ENCODE results near the gene SHB.
A peak's percentile ranks its signal among the peaks of the same experiment; 100 is the strongest.
"Not testable (repeated sequence)": the region's sequence is repeated elsewhere in the genome, so short reads cannot be mapped to it uniquely, and the experiment has no call there.

SHB gene

DNA sequence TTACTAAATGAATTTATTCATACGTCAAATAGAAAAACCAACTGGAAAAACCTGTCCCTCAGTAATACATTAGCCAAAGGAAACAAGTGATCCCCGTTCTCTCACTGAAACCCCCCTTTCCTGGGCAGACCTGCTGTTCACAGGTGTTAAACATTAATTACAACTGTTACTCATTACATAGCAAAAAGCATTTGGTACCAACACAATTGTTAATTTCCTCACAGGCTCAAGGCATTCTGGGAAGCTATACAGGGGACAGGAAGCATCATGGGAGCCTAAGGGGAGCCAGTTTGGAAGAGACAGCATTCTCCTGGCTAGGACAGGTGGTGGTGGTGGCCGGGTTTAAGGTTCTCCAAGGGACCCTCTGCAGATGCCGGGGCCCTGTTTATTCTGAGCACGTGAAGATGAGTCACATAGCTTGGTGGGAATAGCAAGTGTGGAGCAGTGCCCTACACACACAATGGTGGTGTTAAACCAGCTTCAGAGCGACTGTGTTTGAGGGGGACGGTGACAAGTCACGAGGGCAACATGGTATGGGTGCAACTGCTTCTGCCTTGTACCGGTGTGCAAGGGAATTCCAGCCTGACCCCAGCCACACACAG lies 102.5 kb downstream of the SHB start:
- no peak for DNase-seq

GRCh38 chr9:37965676-37966345 lies 103.2 kb downstream of the SHB start:
- DNase-seq: not testable (repeated sequence)

DNA sequence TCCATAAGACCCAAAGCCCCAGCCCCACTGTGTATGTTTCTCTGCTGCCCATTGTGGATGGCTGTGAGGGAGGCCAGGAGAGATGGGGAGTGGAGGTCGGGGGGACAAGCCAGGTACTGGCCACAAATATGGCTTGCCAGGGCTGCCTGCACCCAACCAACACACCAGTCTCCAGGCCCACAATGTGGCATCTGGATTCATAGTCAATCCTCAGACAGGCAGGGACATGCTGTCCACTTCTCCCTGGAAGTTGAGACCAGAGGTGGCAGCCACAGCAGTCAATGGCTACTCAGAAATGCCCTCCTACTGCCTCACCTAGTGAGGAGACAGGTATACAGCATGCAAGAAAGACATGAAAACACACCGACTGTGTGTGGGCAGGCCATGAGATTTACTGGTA lies 103.9 kb downstream of the SHB start:
- no peak for DNase-seq

- no peak for DNase-seq
These were observed 104.3 kb downstream of the SHB start for GRCh38 chr9:37964740-37965081.

- peak; percentile 41 for DNase-seq
These were observed 104.9 kb downstream of the SHB start for GRCh38 chr9:37963936-37964739.

GRCh38 chr9:37961351-37961750 lies 107.7 kb downstream of the SHB start:
- DNase-seq: no peak

GRCh38 chr9:37960631-37961030 lies 108.4 kb downstream of the SHB start:
- DNase-seq: no peak

GRCh38 chr9:37959976-37960375 lies 109.1 kb downstream of the SHB start:
- no peak for DNase-seq

GRCh38 chr9:37958154-37958553 lies 110.9 kb downstream of the SHB start:
- no peak for DNase-seq

GRCh38 chr9:37957664-37957953 lies 111.4 kb downstream of the SHB start:
- DNase-seq: no peak

GRCh38 chr9:37956904-37957663 lies 111.9 kb downstream of the SHB start:
- no peak for DNase-seq

DNA sequence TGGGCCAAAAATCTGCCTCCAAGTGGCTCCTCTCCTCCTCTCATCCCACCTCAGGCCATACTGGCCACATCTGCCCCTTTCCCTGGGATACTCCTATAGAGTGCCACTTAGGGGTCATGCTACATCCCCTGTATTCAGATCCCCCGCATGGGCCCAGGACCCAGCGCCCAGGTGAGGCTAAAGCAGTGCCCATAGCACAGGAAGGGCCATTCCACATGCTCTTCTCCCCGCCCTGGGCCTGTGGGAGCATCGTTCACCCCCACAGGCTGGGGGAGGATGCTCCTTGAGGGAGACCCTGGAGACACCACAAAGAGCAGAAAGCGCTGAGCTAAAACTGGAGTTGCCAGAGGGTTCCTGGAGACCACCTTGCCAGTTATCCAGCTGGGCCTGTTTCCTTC lies 112.6 kb downstream of the SHB start:
- no peak for DNase-seq

DNA sequence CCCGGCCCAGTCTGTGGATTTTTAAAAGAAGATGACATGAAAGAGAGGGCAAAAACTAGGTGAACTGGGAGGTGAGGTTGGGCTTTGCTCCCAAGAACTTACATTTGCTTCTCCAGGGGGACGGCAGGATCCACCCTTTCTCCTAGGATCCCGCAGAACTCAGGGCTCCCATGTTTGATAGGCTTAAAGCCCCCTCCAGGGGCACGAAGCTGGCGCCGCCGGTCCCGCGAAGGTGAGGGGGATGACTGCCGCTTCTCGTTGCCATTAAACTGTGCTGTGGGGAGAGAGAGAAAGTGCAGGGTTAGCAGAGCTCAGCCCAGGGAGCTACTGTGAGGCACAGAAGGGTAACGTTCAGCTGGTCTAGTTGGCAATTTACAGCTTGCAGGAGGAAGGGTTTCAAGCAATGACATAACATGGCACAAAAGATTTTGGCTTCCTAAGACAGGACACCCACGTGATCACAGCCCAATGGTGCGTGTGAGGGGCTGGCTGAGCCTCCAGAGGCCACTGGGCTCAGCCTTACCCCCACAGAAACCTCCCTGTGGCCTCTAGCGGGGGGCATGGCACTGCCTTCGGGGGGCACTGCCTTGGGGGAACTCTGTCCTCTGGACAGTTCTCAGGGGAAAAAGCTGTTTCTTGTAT lies 113.1 kb downstream of the SHB start:
- DNase-seq: no peak

GRCh38 chr9:37954581-37954981 lies 114.4 kb downstream of the SHB start:
- DNase-seq: no peak

DNA sequence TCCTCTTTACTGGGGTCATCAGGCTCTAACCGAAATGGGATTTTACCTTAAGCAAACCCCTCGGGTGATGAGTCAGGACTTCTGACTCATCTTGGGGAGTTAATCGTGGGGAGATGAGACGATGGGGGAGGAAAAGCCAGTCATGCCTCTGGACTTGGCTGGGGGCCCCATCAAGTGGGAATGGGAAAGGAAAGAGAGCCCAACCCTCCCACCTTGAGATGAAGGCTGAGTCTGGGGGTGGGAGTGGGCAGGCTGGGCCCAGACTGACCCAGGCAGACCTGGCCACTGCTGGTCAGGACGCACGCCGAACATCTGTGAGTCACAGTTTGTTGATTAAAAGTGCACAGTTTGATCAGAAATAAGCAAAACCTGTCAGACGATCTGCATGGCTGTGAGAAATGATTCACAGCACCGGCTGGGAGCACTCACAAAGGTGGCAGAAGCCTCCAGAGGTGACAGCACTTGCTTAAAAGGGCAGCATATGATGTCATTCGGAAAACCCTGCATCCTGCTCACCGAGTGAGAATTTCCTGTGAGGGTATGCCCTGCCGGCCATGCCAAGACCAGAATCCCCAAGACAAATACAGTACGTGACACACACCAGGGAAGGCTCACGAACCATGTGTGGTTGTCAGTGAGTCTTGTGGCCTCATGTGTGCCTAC lies 115.1 kb downstream of the SHB start:
- no peak for DNase-seq

- DNase-seq: no peak
These were observed 115.7 kb downstream of the SHB start for GRCh38 chr9:37953206-37953774.

GRCh38 chr9:37952731-37953130 lies 116.3 kb downstream of the SHB start:
- no peak for DNase-seq

DNA sequence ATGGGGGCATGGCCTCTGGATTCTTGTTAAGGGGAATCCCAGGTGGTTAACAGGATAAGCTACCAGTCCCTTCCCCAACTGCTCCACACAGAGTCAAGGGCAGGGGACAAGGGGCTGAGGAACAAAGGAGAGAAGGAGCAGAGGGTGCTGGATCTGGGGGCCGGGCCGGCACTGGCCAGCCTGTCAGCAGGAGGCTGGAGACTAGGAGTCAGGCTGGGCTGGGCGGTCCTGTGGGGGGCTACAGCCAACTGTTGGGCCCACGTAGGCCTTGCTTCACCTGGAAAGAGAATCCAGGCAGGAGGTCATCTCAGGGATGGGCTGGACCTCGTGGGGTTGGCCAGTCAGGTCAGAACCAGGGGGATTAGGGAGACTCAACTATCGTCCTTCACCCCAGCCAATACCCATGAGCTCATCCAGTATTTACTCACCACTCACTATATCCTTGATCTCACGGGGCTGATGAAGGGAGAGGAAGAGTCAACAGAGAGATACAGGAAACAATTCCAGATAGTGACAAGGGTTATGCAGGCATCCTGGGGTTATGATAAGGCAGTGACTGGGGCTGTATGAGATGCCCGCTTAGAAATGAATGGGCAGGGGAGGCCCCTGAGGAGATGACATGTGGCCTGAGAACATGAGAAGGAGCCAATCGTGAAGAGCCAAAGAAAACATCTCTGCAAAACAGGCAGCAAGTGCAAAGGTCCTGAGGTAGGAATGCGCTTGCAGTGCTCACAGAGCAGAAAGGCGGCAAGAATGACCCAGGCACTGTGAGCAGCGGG lies 117.2 kb downstream of the SHB start:
- no peak for DNase-seq

DNA sequence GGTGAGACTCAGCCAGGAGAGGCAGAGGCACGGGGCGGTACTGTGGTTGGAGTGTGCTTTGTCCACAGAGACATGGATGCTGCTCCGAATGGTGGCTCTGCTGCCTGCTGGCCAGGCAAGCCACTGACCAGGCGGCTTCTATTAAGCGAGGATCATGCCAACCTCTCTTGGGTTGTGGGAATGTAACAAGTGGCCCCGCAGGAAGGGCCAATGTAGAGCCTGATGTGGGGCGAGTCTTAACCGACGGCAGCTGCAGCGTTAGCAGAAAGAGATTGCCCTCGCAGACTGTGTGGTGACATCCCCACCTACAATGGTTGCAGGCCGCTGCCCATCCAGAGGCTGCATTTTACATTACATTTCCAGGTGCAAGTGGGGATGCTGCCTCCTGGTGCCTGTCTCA lies 118.5 kb downstream of the SHB start:
- DNase-seq: no peak

- DNase-seq: no peak
These were observed 119.5 kb downstream of the SHB start for GRCh38 chr9:37949576-37949975.

DNA sequence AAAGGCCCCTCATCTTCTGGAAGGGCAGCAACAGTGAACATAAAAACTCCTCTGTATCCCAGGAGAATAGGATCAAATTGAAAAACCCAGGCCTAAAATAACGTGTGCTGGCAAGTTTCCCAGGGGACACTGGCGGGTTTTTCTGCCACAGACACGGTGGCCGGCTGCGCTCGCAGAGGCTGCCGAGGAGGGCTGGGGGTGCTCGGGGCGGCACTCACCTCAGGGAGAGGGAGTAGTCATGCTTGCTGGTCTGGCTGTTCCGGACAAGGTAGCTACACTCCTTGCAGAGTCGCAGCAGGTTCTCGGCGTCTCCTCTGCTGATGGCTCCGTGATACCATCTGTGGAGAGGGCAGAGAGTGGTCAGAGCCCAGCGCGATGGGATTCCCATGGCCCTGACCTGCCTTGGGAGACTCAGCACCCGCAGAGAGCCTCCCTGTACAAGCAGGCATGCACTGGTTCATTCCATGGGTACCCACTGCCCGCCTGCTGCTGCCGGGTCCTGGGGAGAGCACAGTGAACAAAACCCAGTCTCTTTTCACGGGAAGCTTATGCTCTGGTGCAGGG lies 120.5 kb downstream of the SHB start:
- DNase-seq: no peak

All from eye (tissue), 1 donor.